B cell (primary cell): ENCODE results near the gene TIAM1. TPM values are rescaled to one million over a fixed set of nuclear protein-coding genes. Genes with fewer than 3 reads are reported as not detected.

Experiments
- ATAC-seq: fragments of 200-7000 bp; cut with Tn5 transposase; one replicate; pipeline ENCODE4 v1.10.0; 2021; ENCODE audit warnings: low read depth, mild to moderate bottlenecking, moderate number of reproducible peaks, moderate library complexity
- CTCF ChIA-PET: fragments of 350-600 bp; sonication (Branson Sonifier 250); formaldehyde crosslinking; loops from one replicate; lab custom pipeline; 2021; ENCODE audit warnings: antibody characterized with exemption, inconsistent platforms; lab: Charles Lee
- POLR2A ChIA-PET: fragments of 350-600 bp; sonication (Branson Sonifier 250); formaldehyde crosslinking; loops from one replicate; lab custom pipeline; 2021; ENCODE audit warnings: antibody characterized with exemption; lab: Charles Lee
- DNase-seq: peaks from one replicate; pipeline ENCODE4 v3.0.0; 2013
- H2AFZ ChIP-seq: 2 replicates; pipeline ENCODE4 v1.6.1; 2012; ENCODE audit warnings: mild to moderate bottlenecking, low read depth, low read length; ENCODE audit not compliant: insufficient read depth, poor library complexity, severe bottlenecking
- H3K27ac ChIP-seq, 2 donors: 1 replicate in 1 of 2; 2 replicates in 1 of 2; pipeline ENCODE4 v1.5.1; 2012 to 2013; ENCODE audit warnings: low read length in 2 of 2, mild to moderate bottlenecking in 2 of 2, moderate library complexity in 1 of 2
- H3K27me3 ChIP-seq, 4 experiments: fragments of 200-600 bp in 1 of 4; sonication (generic) in 1 of 4; replicated peaks in 1 of 4; 1 replicate in 2 of 4; 2 replicates in 2 of 4; pipeline versions ENCODE4 v1.6.1 to v1.7.0; 2013 to 2016; ENCODE audit warnings: low read length in 3 of 4, mild to moderate bottlenecking in 2 of 4, mixed read lengths in 1 of 4, moderate library complexity in 1 of 4; ENCODE audit not compliant: insufficient read depth in 4 of 4, control insufficient read depth in 3 of 4; ENCODE audit errors: control extremely low read depth in 1 of 4
- H3K36me3 ChIP-seq, 2 experiments: replicated peaks in 1 of 2; 1 replicate in 1 of 2; 2 replicates in 1 of 2; pipeline versions ENCODE4 v1.6.1 to v1.7.1; 2013; ENCODE audit warnings: low read length in 1 of 2; ENCODE audit not compliant: insufficient read depth in 2 of 2, control insufficient read depth in 1 of 2; ENCODE audit errors: control extremely low read depth in 1 of 2, extremely low read depth in 1 of 2
- H3K4me1 ChIP-seq, 2 donors: fragments of 200-600 bp in 1 of 2; sonication (generic) in 1 of 2; 1 replicate in 1 of 2; 2 replicates in 1 of 2; pipeline versions ENCODE4 v1.5.1 to v1.6.1; 2013 to 2017; ENCODE audit warnings: low read length in 2 of 2; ENCODE audit not compliant: control insufficient read depth in 2 of 2, insufficient read depth in 2 of 2
- H3K4me2 ChIP-seq: replicated peaks from 2 replicates; pipeline ENCODE3; 2012; ENCODE audit warnings: mild to moderate bottlenecking, low read depth, low read length; ENCODE audit not compliant: poor library complexity, severe bottlenecking
- H3K4me3 ChIP-seq, 5 experiments: fragments of 200-600 bp in 1 of 5; sonication (generic) in 1 of 5; 1 replicate in 3 of 5; 2 replicates in 2 of 5; pipeline versions ENCODE4 v1.5.1 to v1.7.0; 2011 to 2016; ENCODE audit warnings: low read length in 4 of 5, mild to moderate bottlenecking in 4 of 5, low read depth in 2 of 5, control low read depth in 1 of 5, moderate library complexity in 1 of 5; ENCODE audit not compliant: insufficient read depth in 1 of 5; ENCODE audit errors: control extremely low read depth in 1 of 5, extremely low read depth in 1 of 5
- H3K79me2 ChIP-seq: fragments of 200-600 bp; sonication (generic); one replicate; pipeline ENCODE4 v1.6.0; 2016; ENCODE audit warnings: low read length; ENCODE audit not compliant: control insufficient read depth, insufficient read depth
- H3K9ac ChIP-seq: fragments of 200-600 bp; sonication (generic); 2 replicates; pipeline ENCODE4 v1.6.1; 2017; ENCODE audit warnings: mild to moderate bottlenecking, low read length, moderate library complexity
- H3K9me3 ChIP-seq, 3 donors: one replicate each; pipeline versions ENCODE4 v1.6.1 to v1.7.1; 2013; ENCODE audit warnings: low read length in 2 of 3; ENCODE audit not compliant: control insufficient read depth in 2 of 3, insufficient read depth in 1 of 3; ENCODE audit errors: control extremely low read depth in 1 of 3
- H4K20me1 ChIP-seq: 2 replicates; pipeline ENCODE4 v1.6.0; 2012; ENCODE audit warnings: mild to moderate bottlenecking, low read length; ENCODE audit not compliant: insufficient read depth, control insufficient read depth, poor library complexity, severe bottlenecking
- H3K27ac Mint-ChIP-seq: one replicate; pipeline ENCODE4 v1.8.0; 2021; ENCODE audit warnings: mixed read lengths
- H3K27me3 Mint-ChIP-seq: one replicate; pipeline ENCODE4 v1.8.0; 2021; ENCODE audit warnings: mixed read lengths
- H3K4me1 Mint-ChIP-seq: one replicate; pipeline ENCODE4 v1.8.0; 2021; ENCODE audit warnings: mixed read lengths
- H3K4me3 Mint-ChIP-seq: one replicate; pipeline ENCODE4 v1.8.0; 2021; ENCODE audit warnings: mixed read lengths
- H3K9me3 Mint-ChIP-seq: one replicate; pipeline ENCODE4 v1.8.0; 2022; ENCODE audit warnings: mixed read lengths; ENCODE audit not compliant: insufficient read depth
- EZH2 ChIP-seq: IDR thresholded peaks from 2 replicates; pipeline ENCODE4 v1.6.1; 2012; ENCODE audit warnings: borderline replicate concordance, low read depth, mild to moderate bottlenecking, moderate library complexity, low read length; ENCODE audit not compliant: insufficient read depth, poor library complexity, severe bottlenecking
- WGBS: methylation state at CpG from one replicate; pipeline ENCODE4 v1.1.5; 2013; ENCODE audit warnings: missing lambda C conversion rate; ENCODE audit not compliant: insufficient coverage; 5-methylcytosine and 5-hydroxymethylcytosine counted together
- intact Hi-C: fragments of 100-400 bp; cut with micrococcal nuclease; formaldehyde crosslinking; loops from one replicate; pipeline ENCODE4 v1.10.0; 2022
- polyA plus RNA-seq: library from polyadenylated mRNA; depleted of rRNA; stranded (reverse); fragments of >200 nt; gene quantifications from 2 replicates; pipeline ENCODE4 v1.2.3, GENCODE V29; 2012
- total RNA-seq, 2 donors: library from RNA; stranded (reverse); fragments of 120-200 nt in 1 of 2; gene quantifications; 1 replicate in 1 of 2; 2 replicates in 1 of 2; pipeline versions ENCODE4 v1.2.3 to v1.2.4, GENCODE V29; 2013 to 2022
- TF ChIP-seq, protein P1 (sequence below): fragments of 200-600 bp; IDR thresholded peaks from one replicate; pipeline ENCODE4 v1.8.0; 2022; ENCODE audit warnings: antibody characterized with exemption, mild to moderate bottlenecking

Gene TIAM1
- total and polyA plus RNA-seq, 2 donors (not counting 1 experiment from before 2014, with no cell fraction given): 0.51 to 1.0 TPM

DNA sequence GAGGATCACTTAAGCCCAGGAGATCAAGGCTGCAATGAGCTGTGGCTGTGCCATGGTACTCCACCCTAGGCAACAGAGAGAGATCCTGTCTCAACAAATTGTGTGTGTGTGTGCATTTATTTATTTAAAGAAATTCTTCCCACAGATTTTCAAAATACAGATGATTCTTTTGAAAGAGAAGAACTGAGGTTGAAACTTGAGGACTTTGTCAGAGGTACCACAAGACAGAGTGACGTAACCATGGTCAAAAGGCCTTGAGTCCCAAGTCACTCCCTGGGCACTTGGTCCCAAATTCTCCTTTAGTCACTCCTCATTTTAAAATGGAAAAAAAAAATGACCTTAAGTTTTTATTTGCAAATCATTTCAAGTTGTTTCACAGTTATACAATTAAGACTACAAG lies 57.4 kb downstream of the TIAM1 start:
- Histone ChIP-seq H3K4me1 (no peaks in the 10 kb centered on the region), H3K27me3 (no peaks in the 10 kb centered on the region), H3K9ac (no peak overlapping the region), H3K9me3 (no peaks in the 10 kb centered on the region), H3K4me3 (no peak overlapping the region), H4K20me1 (no peaks in the 10 kb centered on the region), H3K4me2 (no peak overlapping the region), H3K27ac (no peak overlapping the region), H3K36me3 (no peaks in the 10 kb centered on the region), H2AFZ (no peak overlapping the region), H3K79me2 (no peaks in the 10 kb centered on the region)
- DNase-seq (no peak), ATAC-seq (no peak)
- WGBS: 100% methylated on average over 1 of the region's 1 CpG
- Mint-ChIP-seq H3K27ac (no peak overlapping the region), H3K4me1 (no peaks in the 10 kb centered on the region), H3K9me3 (peaks cover 8% of the 10 kb centered on the region), H3K4me3 (no peak overlapping the region), H3K27me3 (no peaks in the 10 kb centered on the region)
- ChIA-PET CTCF (no interaction called here), POLR2A (no interaction called here)
- TF ChIP-seq, protein P1, sequence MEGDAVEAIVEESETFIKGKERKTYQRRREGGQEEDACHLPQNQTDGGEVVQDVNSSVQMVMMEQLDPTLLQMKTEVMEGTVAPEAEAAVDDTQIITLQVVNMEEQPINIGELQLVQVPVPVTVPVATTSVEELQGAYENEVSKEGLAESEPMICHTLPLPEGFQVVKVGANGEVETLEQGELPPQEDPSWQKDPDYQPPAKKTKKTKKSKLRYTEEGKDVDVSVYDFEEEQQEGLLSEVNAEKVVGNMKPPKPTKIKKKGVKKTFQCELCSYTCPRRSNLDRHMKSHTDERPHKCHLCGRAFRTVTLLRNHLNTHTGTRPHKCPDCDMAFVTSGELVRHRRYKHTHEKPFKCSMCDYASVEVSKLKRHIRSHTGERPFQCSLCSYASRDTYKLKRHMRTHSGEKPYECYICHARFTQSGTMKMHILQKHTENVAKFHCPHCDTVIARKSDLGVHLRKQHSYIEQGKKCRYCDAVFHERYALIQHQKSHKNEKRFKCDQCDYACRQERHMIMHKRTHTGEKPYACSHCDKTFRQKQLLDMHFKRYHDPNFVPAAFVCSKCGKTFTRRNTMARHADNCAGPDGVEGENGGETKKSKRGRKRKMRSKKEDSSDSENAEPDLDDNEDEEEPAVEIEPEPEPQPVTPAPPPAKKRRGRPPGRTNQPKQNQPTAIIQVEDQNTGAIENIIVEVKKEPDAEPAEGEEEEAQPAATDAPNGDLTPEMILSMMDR: no peak
- no peak for TF ChIP-seq EZH2
- intact Hi-C loops: no loop called here

DNA sequence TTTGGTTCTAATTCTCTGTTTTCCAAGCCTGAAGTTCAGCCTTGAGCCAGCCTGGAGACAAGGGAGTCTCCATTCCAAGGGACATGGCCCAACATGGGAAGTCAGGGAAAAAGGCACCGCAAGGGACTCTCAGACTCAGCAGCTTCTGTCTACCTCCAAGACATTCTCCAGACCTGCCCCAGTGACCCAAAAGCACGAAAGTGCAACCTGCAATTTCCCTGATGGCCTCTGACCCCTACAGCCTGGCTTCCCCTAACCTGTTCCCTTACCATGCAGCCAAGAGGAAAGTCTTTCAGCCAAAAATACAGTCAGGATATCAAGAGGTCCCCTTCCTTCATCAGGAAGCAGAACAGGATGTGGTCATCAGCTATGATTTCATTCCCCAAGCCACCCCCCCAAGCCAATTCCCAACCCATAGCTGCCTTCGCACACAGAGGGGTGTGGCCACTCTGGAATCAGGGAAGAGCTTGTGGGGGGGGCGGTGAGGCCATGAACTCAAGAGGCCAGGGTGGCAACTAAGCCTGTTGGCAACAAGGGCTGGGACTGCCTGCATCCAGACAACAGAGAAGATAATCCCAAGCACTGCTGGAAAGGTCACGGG lies 59.2 kb downstream of the TIAM1 start:
- no peaks in the 10 kb centered on the region for H3K36me3 ChIP-seq
- no peaks in the 10 kb centered on the region for H3K4me1 Mint-ChIP-seq
- no peak overlapping the region for H3K4me3 Mint-ChIP-seq
- no peaks in the 10 kb centered on the region for H3K79me2 ChIP-seq
- H3K4me2 ChIP-seq: no peak overlapping the region
- DNase-seq (no peak), ATAC-seq (no peak)
- intact Hi-C loops: no loop called here
- H2AFZ ChIP-seq: no peak overlapping the region
- no peaks in the 10 kb centered on the region for H3K4me1 ChIP-seq
- no peak overlapping the region for H3K4me3 ChIP-seq
- H4K20me1 ChIP-seq: no peaks in the 10 kb centered on the region
- POLR2A ChIA-PET: no interaction called here
- H3K27me3 Mint-ChIP-seq: no peaks in the 10 kb centered on the region
- TF ChIP-seq, protein P1: no peak
- TF ChIP-seq EZH2: no peak
- no peaks in the 10 kb centered on the region for H3K9me3 ChIP-seq
- CTCF ChIA-PET: no interaction called here
- H3K27me3 ChIP-seq: no peaks in the 10 kb centered on the region
- H3K9me3 Mint-ChIP-seq: peaks cover 8% of the 10 kb centered on the region
- 95% methylated on average over 4 of the region's 5 CpGs for WGBS
- H3K27ac ChIP-seq: no peak overlapping the region
- H3K9ac ChIP-seq: no peak overlapping the region
- no peak overlapping the region for H3K27ac Mint-ChIP-seq
